IMR-90 (cell line): ENCODE results near the gene FOXN3. TPM values are rescaled to one million over a fixed set of nuclear protein-coding genes. Genes with fewer than 3 reads are reported as not detected.

Source experiments
- ATAC-seq: fragments of 200-7000 bp; cut with Tn5 transposase; 2 replicates; pipeline ENCODE4 v1.9.1; 2020; ENCODE audit warnings: low read depth, mild to moderate bottlenecking, moderate library complexity
- BruUV-seq: library from RNA; stranded (reverse); fragments of 400-500 nt; replicated peaks from 2 replicates; lab custom pipeline; 2021; lab: Mats Ljungman, UMichigan
- CTCF ChIA-PET: fragments of 300-600 bp; formaldehyde crosslinking; extraction: SDS; loops from one replicate; lab custom pipeline; 2021; ENCODE audit warnings: antibody characterized with exemption; lab: Yijun Ruan, JAX
- POLR2A ChIA-PET: fragments of 300-600 bp; sonication (Branson Sonifier 250); formaldehyde crosslinking; loops from one replicate; lab custom pipeline; 2022; ENCODE audit warnings: antibody characterized with exemption; ENCODE audit not compliant: unreplicated experiment; lab: Charles Lee
- DNase-seq: peaks from one replicate; pipeline ENCODE4 v3.0.0; 2013
- H2AFZ ChIP-seq: replicated peaks from 2 replicates; pipeline ENCODE3; 2013; ENCODE audit warnings: low read length, mild to moderate bottlenecking; ENCODE audit not compliant: poor library complexity
- H2AK5ac ChIP-seq: 2 replicates; pipeline ENCODE4 v1.6.1; 2013; ENCODE audit warnings: low read depth, low read length, inconsistent platforms
- H2AK9ac ChIP-seq: replicated peaks from 2 replicates; pipeline ENCODE3; 2013; ENCODE audit warnings: mild to moderate bottlenecking, low read depth, low read length, moderate library complexity; ENCODE audit not compliant: poor library complexity
- H2BK120ac ChIP-seq: 2 replicates; pipeline ENCODE4 v1.6.1; 2013; ENCODE audit warnings: low read depth, low read length, inconsistent platforms
- H2BK15ac ChIP-seq: 3 replicates; pipeline ENCODE4 v1.6.1; 2013; ENCODE audit warnings: low read depth, low read length, inconsistent platforms
- H2BK20ac ChIP-seq: 2 replicates; pipeline ENCODE4 v1.6.1; 2013; ENCODE audit warnings: low read depth, mild to moderate bottlenecking, inconsistent platforms, low read length, moderate library complexity
- H2BK5ac ChIP-seq: 2 replicates; pipeline ENCODE4 v1.6.1; 2013; ENCODE audit warnings: mild to moderate bottlenecking, low read depth, low read length, inconsistent platforms; ENCODE audit not compliant: poor library complexity, severe bottlenecking
- H3K14ac ChIP-seq: replicated peaks from 2 replicates; pipeline ENCODE4 v1.6.1; 2013; ENCODE audit warnings: low read depth, low read length, inconsistent platforms
- H3K18ac ChIP-seq: 2 replicates; pipeline ENCODE4 v1.6.1; 2013; ENCODE audit warnings: low read depth, low read length, control low read depth
- H3K23ac ChIP-seq: 2 replicates; pipeline ENCODE4 v1.6.1; 2013; ENCODE audit warnings: low read depth, low read length, inconsistent platforms
- H3K27ac ChIP-seq: 2 replicates; pipeline ENCODE4 v1.5.1; 2013; ENCODE audit warnings: mild to moderate bottlenecking, control low read depth, low read length; ENCODE audit not compliant: insufficient read depth
- H3K27me3 ChIP-seq: 2 replicates; pipeline ENCODE4 v1.6.1; 2013; ENCODE audit warnings: low read length; ENCODE audit not compliant: control insufficient read depth, insufficient read depth
- H3K36me3 ChIP-seq: 2 replicates; pipeline ENCODE4 v1.6.1; 2013; ENCODE audit warnings: low read length, mixed read lengths; ENCODE audit not compliant: control insufficient read depth, insufficient read depth
- H3K4ac ChIP-seq: 2 replicates; pipeline ENCODE4 v1.6.1; 2013; ENCODE audit warnings: low read depth, low read length, inconsistent platforms
- H3K4me1 ChIP-seq: 2 replicates; pipeline ENCODE4 v1.6.1; 2013; ENCODE audit warnings: low read length, mixed read lengths; ENCODE audit not compliant: control insufficient read depth, insufficient read depth
- H3K4me2 ChIP-seq: 2 replicates; pipeline ENCODE4 v1.6.1; 2013; ENCODE audit warnings: low read depth, mild to moderate bottlenecking, control low read depth, low read length, moderate library complexity
- H3K4me3 ChIP-seq: 2 replicates; pipeline ENCODE4 v1.5.1; 2013; ENCODE audit warnings: low read depth, mild to moderate bottlenecking, control low read depth, low read length, moderate library complexity; ENCODE audit not compliant: insufficient read depth
- H3K56ac ChIP-seq: 2 replicates; pipeline ENCODE4 v1.6.1; 2013; ENCODE audit warnings: low read length, inconsistent platforms; ENCODE audit not compliant: insufficient read depth; ENCODE audit errors: extremely low read depth
- H3K79me1 ChIP-seq, 2 experiments: 2 replicates each; pipeline ENCODE4 v1.6.1; 2013; ENCODE audit warnings: low read length in 2 of 2, inconsistent platforms in 1 of 2, low read depth in 1 of 2
- H3K9ac ChIP-seq: 2 replicates; pipeline ENCODE4 v1.6.1; 2013; ENCODE audit warnings: low read depth, low read length, control low read depth
- H3K9me1 ChIP-seq: 2 replicates; pipeline ENCODE4 v1.6.1; 2013; ENCODE audit warnings: low read length, inconsistent platforms; ENCODE audit not compliant: insufficient read depth
- H3K9me3 ChIP-seq: 2 replicates; pipeline ENCODE4 v1.6.1; 2013; ENCODE audit warnings: low read length; ENCODE audit not compliant: control insufficient read depth, insufficient read depth
- H4K20me1 ChIP-seq: 2 replicates; pipeline ENCODE4 v1.6.1; 2013; ENCODE audit warnings: low read length, inconsistent platforms; ENCODE audit not compliant: insufficient read depth
- H4K5ac ChIP-seq: 2 replicates; pipeline ENCODE4 v1.6.1; 2013; ENCODE audit warnings: mild to moderate bottlenecking, low read depth, low read length, control low read depth
- H4K8ac ChIP-seq, 2 experiments: 2 replicates each; pipeline ENCODE4 v1.6.1; 2013; ENCODE audit warnings: low read depth in 2 of 2, low read length in 2 of 2, control low read depth in 1 of 2, inconsistent platforms in 1 of 2
- H4K91ac ChIP-seq: 2 replicates; pipeline ENCODE4 v1.6.1; 2013; ENCODE audit warnings: low read depth, low read length, inconsistent platforms; ENCODE audit not compliant: insufficient read depth
- CTCF ChIP-seq: conservative IDR thresholded peaks from 2 replicates; pipeline ENCODE4 v1.5.1; 2012; ENCODE audit warnings: mild to moderate bottlenecking, low read depth, low read length, improper control_type of control experiment
- FOS ChIP-seq: fragments of 150-350 bp; IDR thresholded peaks from 2 replicates; pipeline ENCODE4 v1.6.1; 2016; ENCODE audit warnings: low read depth, low read length
- MAFK ChIP-seq: IDR thresholded peaks from 2 replicates; pipeline ENCODE4 v1.6.1; 2012; ENCODE audit warnings: low read depth, low read length, improper control_type of control experiment
- MAZ ChIP-seq: IDR thresholded peaks from 2 replicates; pipeline ENCODE4 v1.6.1; 2012; ENCODE audit warnings: low read depth, mild to moderate bottlenecking, low read length, improper control_type of control experiment, moderate library complexity, borderline replicate concordance
- MXI1 ChIP-seq: IDR thresholded peaks from 2 replicates; pipeline ENCODE4 v1.6.1; 2012; ENCODE audit warnings: low read depth, mild to moderate bottlenecking, low read length, moderate library complexity, borderline replicate concordance
- POLR2A ChIP-seq: IDR thresholded peaks from 2 replicates; pipeline ENCODE4 v1.6.1; 2012; ENCODE audit warnings: mild to moderate bottlenecking, low read depth, low read length
- RAD21 ChIP-seq: IDR thresholded peaks from 2 replicates; pipeline ENCODE4 v1.6.1; 2012; ENCODE audit warnings: low read length, improper control_type of control experiment
- RFX5 ChIP-seq: IDR thresholded peaks from 2 replicates; pipeline ENCODE4 v1.8.0; 2012; ENCODE audit warnings: low read depth, mild to moderate bottlenecking, low read length, moderate library complexity
- WGBS, 2 experiments: methylation state at CpG; one replicate each; pipeline versions ENCODE4 v1.1.5 to v1.1.7; 2013; ENCODE audit warnings: missing lambda C conversion rate in 2 of 2; ENCODE audit not compliant: insufficient read length in 1 of 2; ENCODE audit errors: extremely low coverage in 2 of 2; 5-methylcytosine and 5-hydroxymethylcytosine counted together
- dilution Hi-C: fragments of 300-500 bp; cut with HindIII; formaldehyde crosslinking; loops from one replicate; pipeline ENCODE4 v1.14.3; 2018; ENCODE audit warnings: low sequenced_read_pairs; ENCODE audit not compliant: unreplicated experiment
- in situ Hi-C: fragments of 300-500 bp; cut with MboI; formaldehyde crosslinking; loops from 3 replicates; pipeline ENCODE4 v1.14.3; 2019; ENCODE audit warnings: low sequenced_read_pairs, inconsistent platforms, mixed read lengths
- intact Hi-C: fragments of 100-400 bp; cut with micrococcal nuclease; formaldehyde crosslinking; loops from 2 replicates; pipeline ENCODE4 v1.10.0; 2022
- polyA plus RNA-seq, 3 experiments: library from polyadenylated mRNA; depleted of rRNA; stranded (reverse); fragments of >200 nt; gene quantifications; 2 replicates each; pipeline ENCODE4 v1.2.3, GENCODE V29; 2012; ENCODE audit warnings: low replicate concordance in 1 of 3
- total RNA-seq: library from RNA; depleted of rRNA; stranded (reverse); fragments of >200 nt; gene quantifications from 2 replicates; pipeline ENCODE4 v1.2.3, GENCODE V29; 2012

The FOXN3 gene
- total and polyA plus RNA-seq, 2 of the 4 experiments (the other 2 are of a cell fraction) = 22.6 to 33.7 TPM

- TF ChIP-seq RAD21 = peak; percentile 32; the same call in 1 of the 2 replicates
Observed at GRCh38 chr14:89417091-89417464, at the start of gene FOXN3 (continued).

- Histone ChIP-seq H3K23ac (no peak overlapping the region), H3K4me1 (no peaks in the 10 kb centered on the region), H4K91ac (no peak overlapping the region), H3K4me2 (no peak overlapping the region), H2AK9ac (no peak overlapping the region), H3K27me3 (no peaks in the 10 kb centered on the region), H2AFZ (no peak overlapping the region), H3K4ac (no peak overlapping the region), H4K20me1 (peaks cover 4% of the 10 kb centered on the region; the same call in 1 of the 2 replicates), H4K8ac (no peak overlapping the region), H3K9ac (no peak overlapping the region), H3K4me3 (no peak overlapping the region), H3K27ac (no peak overlapping the region), H3K56ac (no peak overlapping the region), H3K79me1 (peaks cover 11 to 24% of the 10 kb centered on the region in 2 experiments), H3K18ac (no peak overlapping the region), H2BK15ac (no peak overlapping the region), H2BK5ac (no peak overlapping the region), H2BK120ac (no peak overlapping the region), H3K14ac (no peak overlapping the region), H2BK20ac (no peak overlapping the region), H4K5ac (no peak overlapping the region), H3K9me1 (peaks cover 6% of the 10 kb centered on the region), H3K36me3 (peaks cover 5% of the 10 kb centered on the region), H2AK5ac (no peak overlapping the region), H3K9me3 (no peaks in the 10 kb centered on the region)
- no peak for TF ChIP-seq MAZ
- TF ChIP-seq POLR2A = no peak
- no peak for TF ChIP-seq RFX5
- TF ChIP-seq MAFK = no peak
- TF ChIP-seq MXI1 = no peak
- TF ChIP-seq CTCF = no peak
- no peak for TF ChIP-seq FOS
- no peak for TF ChIP-seq RAD21
- in situ Hi-C loops = no loop called here
- CTCF ChIA-PET = no interaction called here
- POLR2A ChIA-PET = no interaction called here
- dilution Hi-C loops = no loop called here
- WGBS, 2 experiments = no CpG with 5 or more reads among the region's 5 CpGs
- BruUV-seq = no TSS peak
- ATAC-seq = no peak
- intact Hi-C loops = no loop called here
- DNase-seq = no peak
Observed at GRCh38 chr14:89466484-89466883, 49.5 kb upstream of the FOXN3 start.
